Ishikawa (cell line): ENCODE results near the gene PUSL1.

Experiments used
- CREB1 ChIP-seq: IDR thresholded peaks from 2 replicates; pipeline ENCODE4 v1.6.1; 2012; ENCODE audit warnings: low read depth
- EGR1 ChIP-seq: IDR thresholded peaks from 2 replicates; pipeline ENCODE4 v1.6.1; 2012
- EP300 ChIP-seq: IDR thresholded peaks from 2 replicates; pipeline ENCODE4 v1.6.1; 2012; ENCODE audit warnings: borderline replicate concordance
- TF ChIP-seq, protein P1 (sequence below): IDR thresholded peaks from 2 replicates; pipeline ENCODE4 v1.6.1; 2012; ENCODE audit warnings: low read depth, mild to moderate bottlenecking

- no peak for TF ChIP-seq EP300
- TF ChIP-seq EGR1: no peak
- TF ChIP-seq, protein P1, sequence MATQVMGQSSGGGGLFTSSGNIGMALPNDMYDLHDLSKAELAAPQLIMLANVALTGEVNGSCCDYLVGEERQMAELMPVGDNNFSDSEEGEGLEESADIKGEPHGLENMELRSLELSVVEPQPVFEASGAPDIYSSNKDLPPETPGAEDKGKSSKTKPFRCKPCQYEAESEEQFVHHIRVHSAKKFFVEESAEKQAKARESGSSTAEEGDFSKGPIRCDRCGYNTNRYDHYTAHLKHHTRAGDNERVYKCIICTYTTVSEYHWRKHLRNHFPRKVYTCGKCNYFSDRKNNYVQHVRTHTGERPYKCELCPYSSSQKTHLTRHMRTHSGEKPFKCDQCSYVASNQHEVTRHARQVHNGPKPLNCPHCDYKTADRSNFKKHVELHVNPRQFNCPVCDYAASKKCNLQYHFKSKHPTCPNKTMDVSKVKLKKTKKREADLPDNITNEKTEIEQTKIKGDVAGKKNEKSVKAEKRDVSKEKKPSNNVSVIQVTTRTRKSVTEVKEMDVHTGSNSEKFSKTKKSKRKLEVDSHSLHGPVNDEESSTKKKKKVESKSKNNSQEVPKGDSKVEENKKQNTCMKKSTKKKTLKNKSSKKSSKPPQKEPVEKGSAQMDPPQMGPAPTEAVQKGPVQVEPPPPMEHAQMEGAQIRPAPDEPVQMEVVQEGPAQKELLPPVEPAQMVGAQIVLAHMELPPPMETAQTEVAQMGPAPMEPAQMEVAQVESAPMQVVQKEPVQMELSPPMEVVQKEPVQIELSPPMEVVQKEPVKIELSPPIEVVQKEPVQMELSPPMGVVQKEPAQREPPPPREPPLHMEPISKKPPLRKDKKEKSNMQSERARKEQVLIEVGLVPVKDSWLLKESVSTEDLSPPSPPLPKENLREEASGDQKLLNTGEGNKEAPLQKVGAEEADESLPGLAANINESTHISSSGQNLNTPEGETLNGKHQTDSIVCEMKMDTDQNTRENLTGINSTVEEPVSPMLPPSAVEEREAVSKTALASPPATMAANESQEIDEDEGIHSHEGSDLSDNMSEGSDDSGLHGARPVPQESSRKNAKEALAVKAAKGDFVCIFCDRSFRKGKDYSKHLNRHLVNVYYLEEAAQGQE: no peak
- no peak for TF ChIP-seq CREB1
Measured at GRCh38 chr1:1329304-1330210, 21.2 kb downstream of the PUSL1 start.
